Suprapubic skin (tissue), 4 donors: ENCODE data around the gene FLRT2. TPM values are rescaled to one million over a fixed set of nuclear protein-coding genes. Genes with fewer than 3 reads are reported as not detected.

Source experiments
- DNase-seq, 2 donors: peaks; one replicate each; pipeline ENCODE4 v3.0.0-alpha.2; 2019; ENCODE audit warnings: low spot score in 2 of 2
- H3K27ac ChIP-seq: fragments of 200-600 bp; sonication (generic); one replicate; pipeline ENCODE4 v1.5.1; 2019
- H3K27me3 ChIP-seq: fragments of 200-600 bp; sonication (generic); one replicate; pipeline ENCODE4 v1.5.1; 2019
- H3K36me3 ChIP-seq: fragments of 200-600 bp; sonication (generic); one replicate; pipeline ENCODE4 v1.5.1; 2019
- H3K4me1 ChIP-seq: fragments of 200-600 bp; sonication (generic); one replicate; pipeline ENCODE4 v1.5.1; 2019
- H3K4me3 ChIP-seq: fragments of 200-600 bp; sonication (generic); one replicate; pipeline ENCODE4 v1.5.1; 2019; ENCODE audit warnings: mild to moderate bottlenecking
- H3K9me3 ChIP-seq: fragments of 200-600 bp; sonication (generic); one replicate; pipeline ENCODE4 v1.5.1; 2019
- EP300 ChIP-seq: sonication (generic); formaldehyde crosslinking; IDR thresholded peaks from one replicate; pipeline ENCODE4 v1.6.1; 2017; ENCODE audit warnings: antibody characterized with exemption
- POLR2A ChIP-seq, 2 donors: fragments of 450-650 bp; IDR thresholded peaks; one replicate each; pipeline ENCODE4 v1.6.1; 2017; ENCODE audit warnings: antibody characterized with exemption in 2 of 2, mild to moderate bottlenecking in 2 of 2, moderate library complexity in 2 of 2
- POLR2AphosphoS5 ChIP-seq, 3 donors: sonication (generic); formaldehyde crosslinking; IDR thresholded peaks; one replicate each; pipeline ENCODE4 v1.6.1; 2017; ENCODE audit warnings: antibody characterized with exemption in 3 of 3
- WGBS: methylation state at CpG from one replicate; pipeline ENCODE4 v1.1.5; 2018; 5-methylcytosine and 5-hydroxymethylcytosine counted together
- total RNA-seq, 4 donors: library from RNA; depleted of rRNA; stranded (reverse); fragments of >200 nt; gene quantifications; one replicate each; pipeline ENCODE4 v1.1.0, GENCODE V29; 2016
- TF ChIP-seq, protein P1 (sequence below), 2 donors: fragments of 200-600 bp in 1 of 2; fragments of 450-650 bp in 1 of 2; sonication (generic) in 1 of 2; IDR thresholded peaks; one replicate each; pipeline ENCODE4 v1.5.1; 2016 to 2019; ENCODE audit warnings: antibody characterized with exemption in 2 of 2, mild to moderate bottlenecking in 1 of 2, moderate library complexity in 1 of 2

The FLRT2 gene
- total RNA-seq, 4 donors from 2014 or later: 21.5 to 41.4 (median 28.0) TPM

DNA sequence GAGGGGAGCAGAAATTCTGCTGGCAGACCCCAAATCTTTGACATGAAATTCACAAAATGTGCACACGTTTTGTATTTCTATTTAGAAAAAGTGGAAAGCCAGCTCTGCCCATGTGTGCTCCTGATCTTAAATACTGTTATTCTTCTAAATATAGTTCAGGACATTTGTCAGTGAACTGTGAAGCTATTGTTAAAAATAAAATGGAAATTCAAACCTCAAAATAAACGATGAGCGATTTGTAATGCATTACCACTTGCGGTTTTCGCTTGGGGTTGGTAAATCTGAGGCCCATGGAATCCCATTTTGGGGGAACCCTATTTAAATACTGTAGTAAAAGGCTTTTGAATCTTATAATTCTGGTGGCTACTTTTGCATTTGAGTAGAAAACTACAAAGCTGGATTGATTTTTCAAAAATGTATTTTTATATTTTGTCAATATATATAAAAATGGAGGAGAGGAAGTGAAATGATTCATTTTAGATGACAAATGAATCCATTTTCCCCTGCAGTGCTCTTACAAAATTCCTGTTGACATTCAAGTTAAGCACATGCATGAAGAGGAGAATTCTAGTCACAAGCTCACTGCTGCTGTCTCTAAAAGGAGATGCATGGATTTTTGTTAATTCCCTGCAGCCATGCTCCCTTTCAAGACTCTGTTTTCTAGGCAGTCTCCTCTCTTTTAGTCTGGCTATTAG lies 47.1 kb downstream of the FLRT2 start:
- WGBS: 79% methylated on average over 5 of the region's 5 CpGs
- no peak overlapping the region for H3K4me3 ChIP-seq
- H3K9me3 ChIP-seq: no peaks in the 10 kb centered on the region
- no peaks in the 10 kb centered on the region for H3K36me3 ChIP-seq
- no peaks in the 10 kb centered on the region for H3K27me3 ChIP-seq
- peaks cover 10% of the 10 kb centered on the region for H3K4me1 ChIP-seq
- TF ChIP-seq, protein P1, sequence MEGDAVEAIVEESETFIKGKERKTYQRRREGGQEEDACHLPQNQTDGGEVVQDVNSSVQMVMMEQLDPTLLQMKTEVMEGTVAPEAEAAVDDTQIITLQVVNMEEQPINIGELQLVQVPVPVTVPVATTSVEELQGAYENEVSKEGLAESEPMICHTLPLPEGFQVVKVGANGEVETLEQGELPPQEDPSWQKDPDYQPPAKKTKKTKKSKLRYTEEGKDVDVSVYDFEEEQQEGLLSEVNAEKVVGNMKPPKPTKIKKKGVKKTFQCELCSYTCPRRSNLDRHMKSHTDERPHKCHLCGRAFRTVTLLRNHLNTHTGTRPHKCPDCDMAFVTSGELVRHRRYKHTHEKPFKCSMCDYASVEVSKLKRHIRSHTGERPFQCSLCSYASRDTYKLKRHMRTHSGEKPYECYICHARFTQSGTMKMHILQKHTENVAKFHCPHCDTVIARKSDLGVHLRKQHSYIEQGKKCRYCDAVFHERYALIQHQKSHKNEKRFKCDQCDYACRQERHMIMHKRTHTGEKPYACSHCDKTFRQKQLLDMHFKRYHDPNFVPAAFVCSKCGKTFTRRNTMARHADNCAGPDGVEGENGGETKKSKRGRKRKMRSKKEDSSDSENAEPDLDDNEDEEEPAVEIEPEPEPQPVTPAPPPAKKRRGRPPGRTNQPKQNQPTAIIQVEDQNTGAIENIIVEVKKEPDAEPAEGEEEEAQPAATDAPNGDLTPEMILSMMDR (IDR thresholded peaks at IDR 0.05): no peak
- TF ChIP-seq POLR2A (IDR thresholded peaks at IDR 0.05): no peak
- DNase-seq: no peak
- H3K27ac ChIP-seq: no peak overlapping the region

DNA sequence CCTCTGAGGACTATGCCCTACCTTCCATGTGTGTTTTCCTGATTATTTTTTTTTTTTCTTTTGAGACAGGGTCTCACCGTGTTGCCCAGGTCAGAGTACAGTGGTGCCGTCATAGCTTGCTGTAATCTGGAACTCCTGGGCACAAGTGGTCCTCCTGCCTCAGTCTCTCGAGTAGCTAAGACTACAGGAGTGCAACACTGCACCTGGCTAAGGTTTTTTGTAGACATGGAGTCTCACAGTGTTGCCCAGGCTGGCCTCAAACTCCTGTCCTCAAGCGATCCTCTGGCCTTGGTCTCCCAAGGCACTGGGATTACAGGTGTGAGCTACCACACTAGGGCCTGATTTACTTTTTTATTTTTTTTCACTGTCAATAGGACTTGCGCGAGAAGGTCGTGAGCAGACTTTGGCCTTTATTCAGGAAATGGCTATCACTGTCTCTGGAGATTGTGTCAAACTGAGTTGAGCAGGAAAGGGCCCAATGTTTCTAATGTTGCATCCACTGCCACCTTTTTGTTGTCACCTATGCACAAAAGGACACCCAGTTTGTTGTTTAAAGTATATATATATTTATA lies 47.7 kb downstream of the FLRT2 start:
- H3K36me3 ChIP-seq: no peaks in the 10 kb centered on the region
- 90% methylated on average over 7 of the region's 7 CpGs for WGBS
- H3K4me3 ChIP-seq: no peak overlapping the region
- H3K27ac ChIP-seq: no peak overlapping the region
- TF ChIP-seq POLR2AphosphoS5 (IDR thresholded peaks at IDR 0.05) (no peak), POLR2A (IDR thresholded peaks at IDR 0.05) (no peak), EP300 (no peak)
- TF ChIP-seq, protein P1 (IDR thresholded peaks at IDR 0.05): no peak
- no peaks in the 10 kb centered on the region for H3K27me3 ChIP-seq
- peaks cover 10% of the 10 kb centered on the region for H3K4me1 ChIP-seq
- no peaks in the 10 kb centered on the region for H3K9me3 ChIP-seq
- DNase-seq: no peak

- Histone ChIP-seq H3K36me3 (no peaks in the 10 kb centered on the region), H3K4me1 (peaks cover 10% of the 10 kb centered on the region), H3K9me3 (no peaks in the 10 kb centered on the region), H3K27ac (no peak overlapping the region), H3K27me3 (no peaks in the 10 kb centered on the region), H3K4me3 (no peak overlapping the region)
- TF ChIP-seq POLR2A (IDR thresholded peaks at IDR 0.05): no peak
- TF ChIP-seq, protein P1 (IDR thresholded peaks at IDR 0.05): no peak
- TF ChIP-seq EP300: no peak
- no peak for TF ChIP-seq POLR2AphosphoS5 (IDR thresholded peaks at IDR 0.05)
- WGBS: 98% methylated on average over 8 of the region's 8 CpGs
- DNase-seq: no peak
These were observed 48.4 kb downstream of the FLRT2 start for GRCh38 chr14:85578357-85578756.

DNA sequence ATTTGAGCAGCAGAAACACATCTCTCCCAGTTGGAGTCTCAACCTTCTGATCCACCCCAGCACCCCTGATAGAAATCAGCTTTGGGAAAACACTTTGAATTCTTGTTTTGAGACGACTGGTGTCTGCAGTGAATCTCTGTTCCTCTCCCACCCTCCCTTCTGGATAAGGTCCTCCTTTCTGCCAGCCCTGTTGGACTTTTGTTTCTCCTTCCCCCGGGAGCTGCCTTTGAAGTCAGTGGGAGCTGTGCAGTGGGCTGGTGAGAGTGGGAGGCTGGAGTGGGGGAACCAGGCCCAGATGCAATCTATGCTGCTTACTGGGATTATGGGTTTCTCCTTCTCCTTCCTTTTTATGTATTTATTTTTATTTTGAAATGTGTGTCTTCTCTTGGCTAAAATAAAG lies 49.0 kb downstream of the FLRT2 start:
- 77% methylated on average over 2 of the region's 2 CpGs for WGBS
- Histone ChIP-seq H3K4me3 (no peak overlapping the region), H3K9me3 (no peaks in the 10 kb centered on the region), H3K27me3 (no peaks in the 10 kb centered on the region), H3K27ac (no peak overlapping the region), H3K36me3 (no peaks in the 10 kb centered on the region), H3K4me1 (peaks cover 16% of the 10 kb centered on the region)
- TF ChIP-seq, protein P1 (IDR thresholded peaks at IDR 0.05): no peak
- TF ChIP-seq POLR2AphosphoS5 (IDR thresholded peaks at IDR 0.05) (no peak), EP300 (no peak), POLR2A (IDR thresholded peaks at IDR 0.05) (no peak)
- DNase-seq: no peak

- no peak for DNase-seq
- TF ChIP-seq POLR2AphosphoS5 (IDR thresholded peaks at IDR 0.05): no peak
- TF ChIP-seq POLR2A (IDR thresholded peaks at IDR 0.05): no peak
- TF ChIP-seq, protein P1 (IDR thresholded peaks at IDR 0.05): no peak
- TF ChIP-seq EP300: no peak
These were observed 50.0 kb downstream of the FLRT2 start for GRCh38 chr14:85579942-85580341.

More at GRCh38 chr14:85579942-85580341, 50.0 kb downstream of the FLRT2 start:
- Histone ChIP-seq H3K36me3 (no peaks in the 10 kb centered on the region), H3K27ac (no peak overlapping the region), H3K4me3 (no peak overlapping the region), H3K4me1 (peaks cover 19% of the 10 kb centered on the region), H3K27me3 (no peaks in the 10 kb centered on the region), H3K9me3 (no peaks in the 10 kb centered on the region)
